DND-41 (cell line): ENCODE measurements around the gene EFCAB13.
"Not testable (repeated sequence)": the region's sequence is repeated elsewhere in the genome, so short reads cannot be mapped to it uniquely, and the experiment has no call there.

Experiments used
- ATAC-seq: fragments of 200-7000 bp; cut with Tn5 transposase; 3 replicates; pipeline ENCODE4 v1.9.1; 2021; ENCODE audit warnings: low read depth; ENCODE audit not compliant: insufficient read depth
- DNase-seq: peaks from one replicate; pipeline ENCODE4 v3.0.0-alpha.2; 2020
- H2AFZ ChIP-seq: 2 replicates; pipeline ENCODE4 v1.6.0; 2012; ENCODE audit warnings: low read depth, low read length
- H3K27ac ChIP-seq: 2 replicates; pipeline ENCODE4 v1.5.1; 2012; ENCODE audit warnings: low read length, inconsistent platforms
- H3K27me3 ChIP-seq: fragments of 200-600 bp; sonication (generic); 2 replicates; pipeline ENCODE4 v1.6.0; 2012; ENCODE audit warnings: low read length, mild to moderate bottlenecking, inconsistent platforms; ENCODE audit not compliant: insufficient read depth, poor library complexity
- H3K36me3 ChIP-seq: 2 replicates; pipeline ENCODE4 v1.5.1; 2012; ENCODE audit warnings: low read length, inconsistent platforms; ENCODE audit not compliant: insufficient read depth
- H3K4me1 ChIP-seq: 2 replicates; pipeline ENCODE4 v1.5.1; 2012; ENCODE audit warnings: mild to moderate bottlenecking, low read length; ENCODE audit not compliant: insufficient read depth
- H3K4me2 ChIP-seq: 2 replicates; pipeline ENCODE4 v1.6.0; 2012; ENCODE audit warnings: mild to moderate bottlenecking, moderate library complexity, low read length, inconsistent platforms; ENCODE audit not compliant: insufficient read depth
- H3K4me3 ChIP-seq, 2 experiments: fragments of 200-600 bp in 1 of 2; shearing (Covaris generic) in 1 of 2; 2 replicates each; pipeline ENCODE4 v1.5.1; 2012 to 2016; ENCODE audit warnings: inconsistent platforms in 2 of 2, low read length in 2 of 2, mild to moderate bottlenecking in 2 of 2, low read depth in 1 of 2, moderate library complexity in 1 of 2
- H3K79me2 ChIP-seq: 2 replicates; pipeline ENCODE4 v1.6.0; 2012; ENCODE audit warnings: low read length, inconsistent platforms; ENCODE audit not compliant: insufficient read depth
- H3K9ac ChIP-seq: 2 replicates; pipeline ENCODE4 v1.6.0; 2012; ENCODE audit warnings: low read depth, mild to moderate bottlenecking, inconsistent platforms, low read length, moderate library complexity
- H3K9me3 ChIP-seq: 2 replicates; pipeline ENCODE4 v1.5.1; 2012; ENCODE audit warnings: low read length, moderate library complexity, mild to moderate bottlenecking, inconsistent platforms; ENCODE audit not compliant: insufficient read depth, severe bottlenecking
- H4K20me1 ChIP-seq: 2 replicates; pipeline ENCODE4 v1.6.0; 2012; ENCODE audit warnings: low read length; ENCODE audit not compliant: insufficient read depth
- CTCF ChIP-seq: IDR thresholded peaks from 2 replicates; pipeline ENCODE4 v1.5.1; 2012; ENCODE audit warnings: borderline replicate concordance, low read length, moderate library complexity, mild to moderate bottlenecking; ENCODE audit not compliant: poor library complexity, severe bottlenecking; ENCODE audit errors: extremely low read depth
- EZH2 ChIP-seq: IDR thresholded peaks from 3 replicates; pipeline ENCODE4 v1.6.1; 2012; ENCODE audit warnings: borderline replicate concordance, low read depth, mild to moderate bottlenecking, moderate library complexity, low read length, inconsistent platforms; ENCODE audit not compliant: severe bottlenecking

EFCAB13 gene

GRCh38 chr17:47363171-47363570, 39.4 kb downstream of the EFCAB13 start:
- H3K4me3 ChIP-seq, result no peak overlapping the region
- H3K4me2 ChIP-seq, result no peak overlapping the region
- no peak for DNase-seq
- no peaks in the 10 kb centered on the region for H3K79me2 ChIP-seq
- H2AFZ ChIP-seq, result no peak overlapping the region
- H4K20me1 ChIP-seq, result no peaks in the 10 kb centered on the region
- no peak overlapping the region for H3K27ac ChIP-seq
- H3K36me3 ChIP-seq, result no peaks in the 10 kb centered on the region
- ATAC-seq, result no peak
- H3K4me1 ChIP-seq, result no peaks in the 10 kb centered on the region
- TF ChIP-seq CTCF (no peak), EZH2 (no peak)
- H3K9ac ChIP-seq, result no peak overlapping the region
- H3K27me3 ChIP-seq, result no peaks in the 10 kb centered on the region
- H3K9me3 ChIP-seq, result peaks cover 2% of the 10 kb centered on the region

- Histone ChIP-seq H3K9ac (no peak overlapping the region), H2AFZ (no peak overlapping the region), H4K20me1 (no peaks in the 10 kb centered on the region), H3K36me3 (no peaks in the 10 kb centered on the region), H3K27ac (no peak overlapping the region), H3K9me3 (peaks cover 2% of the 10 kb centered on the region), H3K27me3 (no peaks in the 10 kb centered on the region), H3K79me2 (no peaks in the 10 kb centered on the region), H3K4me3 (no peak overlapping the region), H3K4me1 (no peaks in the 10 kb centered on the region), H3K4me2 (no peak overlapping the region)
- TF ChIP-seq CTCF (no peak), EZH2 (no peak)
- ATAC-seq (no peak), DNase-seq (no peak)
Observed at GRCh38 chr17:47367257-47367656, 43.5 kb downstream of the EFCAB13 start.

- Histone ChIP-seq H3K79me2 (no peaks in the 10 kb centered on the region), H3K27me3 (no peaks in the 10 kb centered on the region), H3K27ac (no peak overlapping the region), H3K4me2 (no peak overlapping the region), H3K9me3 (peaks cover 8% of the 10 kb centered on the region), H2AFZ (no peak overlapping the region), H3K9ac (no peak overlapping the region), H3K4me3 (no peak overlapping the region), H3K36me3 (no peaks in the 10 kb centered on the region), H4K20me1 (no peaks in the 10 kb centered on the region), H3K4me1 (no peaks in the 10 kb centered on the region)
- ATAC-seq (no peak), DNase-seq (no peak)
- TF ChIP-seq EZH2, result no peak
- TF ChIP-seq CTCF, result no peak
Observed at GRCh38 chr17:47368262-47368661, 44.5 kb downstream of the EFCAB13 start.

GRCh38 chr17:47370899-47371298, 47.1 kb downstream of the EFCAB13 start:
- H3K4me2 ChIP-seq, H4K20me1 ChIP-seq, H3K4me3 ChIP-seq, H3K9ac ChIP-seq, ATAC-seq, H3K27me3 ChIP-seq, DNase-seq, H3K4me1 ChIP-seq, H3K79me2 ChIP-seq, H3K27ac ChIP-seq, H2AFZ ChIP-seq, H3K36me3 ChIP-seq: not testable (repeated sequence)
- H3K9me3 ChIP-seq, result peaks cover 10% of the 10 kb centered on the region
